HG03442 (cell line): ENCODE measurements around the gene UQCRC1.

Experiments used
- ATAC-seq: cut with Tn5 transposase; IDR thresholded peaks from one replicate; pipeline ENCODE4 v1.9.1; 2021; ENCODE audit warnings: mild to moderate bottlenecking, moderate library complexity; ENCODE audit not compliant: unreplicated experiment

Gene UQCRC1

GRCh38 chr3:48575366-48575765 lies 34.1 kb downstream of the UQCRC1 start:
- no peak for ATAC-seq

GRCh38 chr3:48573973-48574585 lies 35.4 kb downstream of the UQCRC1 start:
- ATAC-seq, result no peak

GRCh38 chr3:48572517-48572916 lies 36.9 kb downstream of the UQCRC1 start:
- no peak for ATAC-seq

GRCh38 chr3:48571938-48572337 lies 37.5 kb downstream of the UQCRC1 start:
- ATAC-seq, result no peak

- no peak for ATAC-seq
These were observed 39.5 kb downstream of the UQCRC1 start for GRCh38 chr3:48569808-48570450.

GRCh38 chr3:48569400-48569799 lies 40.0 kb downstream of the UQCRC1 start:
- no peak for ATAC-seq

GRCh38 chr3:48568476-48568875 lies 41.0 kb downstream of the UQCRC1 start:
- no peak for ATAC-seq

- ATAC-seq, result no peak
These were observed 41.9 kb downstream of the UQCRC1 start for GRCh38 chr3:48567500-48567899.

GRCh38 chr3:48567090-48567489 lies 42.4 kb downstream of the UQCRC1 start:
- no peak for ATAC-seq

- no peak for ATAC-seq
These were observed 43.1 kb downstream of the UQCRC1 start for GRCh38 chr3:48566401-48566760.

- ATAC-seq, result no peak
These were observed 43.6 kb downstream of the UQCRC1 start for GRCh38 chr3:48565591-48566400.

GRCh38 chr3:48565186-48565585 lies 44.3 kb downstream of the UQCRC1 start:
- ATAC-seq, result no peak

GRCh38 chr3:48564667-48565066 lies 44.8 kb downstream of the UQCRC1 start:
- ATAC-seq, result no peak

- no peak for ATAC-seq
These were observed 45.4 kb downstream of the UQCRC1 start for GRCh38 chr3:48564022-48564421.

- ATAC-seq, result no peak
These were observed 46.0 kb downstream of the UQCRC1 start, which contains the start of gene UCN2 for GRCh38 chr3:48563382-48563918. UCN2 (minus strand) TSS chr3:48563781; CDS start chr3:48563124, 657 bp downstream.

GRCh38 chr3:48562367-48563095 lies 46.9 kb downstream of the UQCRC1 start:
- ATAC-seq, result no peak

GRCh38 chr3:48561045-48561736 lies 48.3 kb downstream of the UQCRC1 start:
- no peak for ATAC-seq

- no peak for ATAC-seq
These were observed 48.8 kb downstream of the UQCRC1 start for GRCh38 chr3:48560648-48561018.

- ATAC-seq, result no peak
These were observed 50.8 kb downstream of the UQCRC1 start for GRCh38 chr3:48558493-48559134.
